Breast epithelium (tissue), 4 donors: ENCODE results near the gene ADGRB2. TPM values are rescaled to one million over a fixed set of nuclear protein-coding genes. Genes with fewer than 3 reads are reported as not detected.

Experiments
- DNase-seq, 2 donors: peaks; one replicate each; pipeline ENCODE4 v3.0.0-alpha.2; 2019; ENCODE audit warnings: low spot score in 2 of 2
- H3K27ac ChIP-seq, 2 donors: fragments of 200-600 bp; sonication (generic) in 1 of 2; one replicate each; pipeline ENCODE4 v1.5.1; 2016 to 2019; ENCODE audit warnings: mild to moderate bottlenecking in 1 of 2
- H3K27me3 ChIP-seq, 2 donors: fragments of 200-600 bp; sonication (generic) in 1 of 2; one replicate each; pipeline versions ENCODE4 v1.5.1 to v1.6.0; 2017 to 2019; ENCODE audit warnings: control low read depth in 1 of 2, mild to moderate bottlenecking in 1 of 2
- H3K36me3 ChIP-seq: fragments of 200-600 bp; one replicate; pipeline ENCODE4 v1.5.1; 2019
- H3K4me1 ChIP-seq, 2 donors: fragments of 200-600 bp; sonication (generic); one replicate each; pipeline ENCODE4 v1.5.1; 2016 to 2019; ENCODE audit warnings: control low read depth in 1 of 2
- H3K4me3 ChIP-seq, 3 donors: fragments of 200-600 bp; sonication (generic); 1 replicate in 2 of 3; 2 replicates in 1 of 3; pipeline ENCODE4 v1.5.1; 2016 to 2019; ENCODE audit warnings: mild to moderate bottlenecking in 3 of 3, moderate library complexity in 2 of 3
- H3K9me3 ChIP-seq, 2 donors: fragments of 200-600 bp; sonication (generic) in 1 of 2; one replicate each; pipeline ENCODE4 v1.5.1; 2016 to 2019; ENCODE audit warnings: control low read depth in 1 of 2
- POLR2A ChIP-seq: fragments of 450-650 bp; IDR thresholded peaks from one replicate; pipeline ENCODE4 v1.6.1; 2016; ENCODE audit warnings: antibody characterized with exemption, mild to moderate bottlenecking, moderate library complexity
- POLR2AphosphoS5 ChIP-seq, 3 donors: sonication (generic); formaldehyde crosslinking; IDR thresholded peaks; one replicate each; pipeline ENCODE4 v1.6.1; 2017; ENCODE audit warnings: antibody characterized with exemption in 3 of 3
- intact Hi-C: fragments of 100-400 bp; cut with DNase I; formaldehyde crosslinking; loops from one replicate; pipeline ENCODE4 v1.15.1; 2023; ENCODE audit warnings: low total_unique reads
- total RNA-seq, 3 donors: library from RNA; depleted of rRNA; stranded (reverse); fragments of >200 nt; gene quantifications; one replicate each; pipeline ENCODE4 v1.1.0, GENCODE V29; 2016
- TF ChIP-seq, protein P1 (sequence below), 3 donors: fragments of 450-650 bp; IDR thresholded peaks; one replicate each; pipeline ENCODE4 v1.5.1; 2016 to 2017; ENCODE audit warnings: antibody characterized with exemption in 3 of 3, mild to moderate bottlenecking in 3 of 3, moderate library complexity in 3 of 3

ADGRB2 gene
- total RNA-seq, 3 donors from 2014 or later = 1.3 to 4.9 (median 2.9) TPM

DNA sequence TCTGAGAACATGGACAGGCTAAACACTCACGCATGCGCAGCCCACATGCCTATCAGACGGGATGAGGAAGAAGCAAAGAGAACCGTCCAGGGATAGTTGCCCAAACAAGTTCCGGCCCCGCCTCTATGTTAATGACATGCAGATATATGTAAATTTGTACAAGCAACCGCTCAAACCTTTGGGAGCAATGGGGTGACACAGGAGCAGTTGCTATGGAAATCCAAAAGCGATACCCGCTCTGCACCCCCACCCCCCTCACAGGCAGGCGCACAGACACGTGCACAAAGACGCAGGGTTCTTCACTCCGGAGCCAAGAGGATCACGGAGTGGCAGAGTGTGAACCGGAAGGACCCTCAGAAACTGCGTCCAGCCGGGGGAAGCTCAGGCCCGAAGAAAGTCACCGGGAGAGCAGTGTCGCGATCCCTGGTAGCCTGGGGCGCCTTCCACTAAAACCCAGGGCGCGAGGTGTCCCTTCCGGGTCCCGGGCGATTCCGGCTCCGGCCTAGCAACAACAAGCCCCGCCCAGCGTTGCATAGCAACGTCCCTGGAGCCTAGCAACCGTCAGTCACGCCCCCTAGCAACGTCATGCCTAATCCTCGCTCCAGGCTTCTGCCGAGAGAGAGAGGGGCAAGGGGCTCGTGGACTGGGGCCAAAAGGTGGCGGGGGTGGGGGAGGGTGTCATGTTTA lies 24.1 kb upstream of the ADGRB2 start:
- TF ChIP-seq POLR2AphosphoS5 (IDR thresholded peaks at IDR 0.05) (peak; percentile 30 to 59 (median 40)), POLR2A (peak; percentile 12)
- TF ChIP-seq, protein P1, sequence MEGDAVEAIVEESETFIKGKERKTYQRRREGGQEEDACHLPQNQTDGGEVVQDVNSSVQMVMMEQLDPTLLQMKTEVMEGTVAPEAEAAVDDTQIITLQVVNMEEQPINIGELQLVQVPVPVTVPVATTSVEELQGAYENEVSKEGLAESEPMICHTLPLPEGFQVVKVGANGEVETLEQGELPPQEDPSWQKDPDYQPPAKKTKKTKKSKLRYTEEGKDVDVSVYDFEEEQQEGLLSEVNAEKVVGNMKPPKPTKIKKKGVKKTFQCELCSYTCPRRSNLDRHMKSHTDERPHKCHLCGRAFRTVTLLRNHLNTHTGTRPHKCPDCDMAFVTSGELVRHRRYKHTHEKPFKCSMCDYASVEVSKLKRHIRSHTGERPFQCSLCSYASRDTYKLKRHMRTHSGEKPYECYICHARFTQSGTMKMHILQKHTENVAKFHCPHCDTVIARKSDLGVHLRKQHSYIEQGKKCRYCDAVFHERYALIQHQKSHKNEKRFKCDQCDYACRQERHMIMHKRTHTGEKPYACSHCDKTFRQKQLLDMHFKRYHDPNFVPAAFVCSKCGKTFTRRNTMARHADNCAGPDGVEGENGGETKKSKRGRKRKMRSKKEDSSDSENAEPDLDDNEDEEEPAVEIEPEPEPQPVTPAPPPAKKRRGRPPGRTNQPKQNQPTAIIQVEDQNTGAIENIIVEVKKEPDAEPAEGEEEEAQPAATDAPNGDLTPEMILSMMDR (IDR thresholded peaks at IDR 0.05) = no peak
- Histone ChIP-seq H3K9me3 (no peaks in the 10 kb centered on the region), H3K4me3 (peak overlapping the region; percentile 59 to 83 (median 63)), H3K27ac (peak overlapping the region; percentile 88 to 97), H3K36me3 (no peaks in the 10 kb centered on the region), H3K27me3 (no peaks in the 10 kb centered on the region), H3K4me1 (peaks cover 0 to 5% of the 10 kb centered on the region in 2 donors)
- intact Hi-C loops = loop anchor here (1.0 kb wide), 1 partner anchor 26 kb away; no protein-coding TSS in a partner anchor
- DNase-seq = peak; percentile 87 to 95

DNA sequence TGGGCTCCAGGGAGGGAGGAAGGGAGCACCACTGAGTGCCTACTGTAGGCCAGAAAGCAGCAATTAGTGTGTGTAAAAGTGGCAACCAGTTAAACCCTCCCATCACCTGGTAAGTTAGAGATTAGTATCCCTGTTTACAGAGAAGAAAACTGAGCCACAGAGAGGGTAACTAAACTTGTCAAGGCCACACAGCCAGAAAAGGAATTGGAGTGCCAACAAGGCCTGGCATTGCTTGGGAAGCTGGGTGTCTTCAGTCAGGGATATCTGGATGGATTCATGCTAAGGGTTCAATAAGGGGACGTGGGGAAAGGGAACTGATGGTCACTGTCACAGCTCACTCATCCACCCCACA lies 23.6 kb upstream of the ADGRB2 start:
- intact Hi-C loops = loop anchor here (1.0 kb wide), 1 partner anchor 25 kb away; no protein-coding TSS in a partner anchor
- peak overlapping the region; percentile 88 to 97 for H3K27ac ChIP-seq
- peaks cover 0 to 5% of the 10 kb centered on the region in 2 donors for H3K4me1 ChIP-seq
- no peaks in the 10 kb centered on the region for H3K36me3 ChIP-seq
- H3K27me3 ChIP-seq = no peaks in the 10 kb centered on the region
- peak overlapping the region; percentile 59 to 83 (median 63) for H3K4me3 ChIP-seq
- no peaks in the 10 kb centered on the region for H3K9me3 ChIP-seq
- TF ChIP-seq POLR2AphosphoS5 (IDR thresholded peaks at IDR 0.05) (no peak), POLR2A (no peak)
- TF ChIP-seq, protein P1 (IDR thresholded peaks at IDR 0.05) = no peak
- no peak for DNase-seq

DNA sequence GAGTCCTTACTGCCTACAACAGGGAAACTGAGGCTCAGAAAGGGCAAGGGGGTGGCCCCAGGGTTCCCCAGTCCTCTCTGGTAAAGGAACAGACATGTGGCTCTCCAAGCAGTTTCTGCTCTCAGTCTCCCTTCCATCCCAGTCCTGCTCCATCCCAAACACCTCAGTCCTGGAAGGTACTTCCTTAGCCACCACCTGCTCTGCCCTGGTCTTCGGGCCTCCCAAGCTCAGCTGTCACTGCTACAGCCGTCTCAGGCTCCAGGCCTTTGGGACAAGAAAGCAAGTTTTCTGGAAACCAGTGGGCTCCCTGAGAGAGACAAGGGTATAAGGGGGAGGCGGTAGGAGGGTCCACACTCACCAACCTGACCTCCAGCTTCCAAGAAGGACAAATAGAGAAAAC lies 23.1 kb upstream of the ADGRB2 start:
- Histone ChIP-seq H3K27ac (peak overlapping the region; percentile 88 to 97), H3K27me3 (no peaks in the 10 kb centered on the region), H3K4me3 (no peak overlapping the region), H3K9me3 (no peaks in the 10 kb centered on the region), H3K36me3 (no peaks in the 10 kb centered on the region), H3K4me1 (peaks cover 0 to 5% of the 10 kb centered on the region in 2 donors)
- intact Hi-C loops = no loop called here
- TF ChIP-seq POLR2AphosphoS5 (IDR thresholded peaks at IDR 0.05) (no peak), POLR2A (no peak)
- TF ChIP-seq, protein P1 (IDR thresholded peaks at IDR 0.05) = no peak
- no peak for DNase-seq

DNA sequence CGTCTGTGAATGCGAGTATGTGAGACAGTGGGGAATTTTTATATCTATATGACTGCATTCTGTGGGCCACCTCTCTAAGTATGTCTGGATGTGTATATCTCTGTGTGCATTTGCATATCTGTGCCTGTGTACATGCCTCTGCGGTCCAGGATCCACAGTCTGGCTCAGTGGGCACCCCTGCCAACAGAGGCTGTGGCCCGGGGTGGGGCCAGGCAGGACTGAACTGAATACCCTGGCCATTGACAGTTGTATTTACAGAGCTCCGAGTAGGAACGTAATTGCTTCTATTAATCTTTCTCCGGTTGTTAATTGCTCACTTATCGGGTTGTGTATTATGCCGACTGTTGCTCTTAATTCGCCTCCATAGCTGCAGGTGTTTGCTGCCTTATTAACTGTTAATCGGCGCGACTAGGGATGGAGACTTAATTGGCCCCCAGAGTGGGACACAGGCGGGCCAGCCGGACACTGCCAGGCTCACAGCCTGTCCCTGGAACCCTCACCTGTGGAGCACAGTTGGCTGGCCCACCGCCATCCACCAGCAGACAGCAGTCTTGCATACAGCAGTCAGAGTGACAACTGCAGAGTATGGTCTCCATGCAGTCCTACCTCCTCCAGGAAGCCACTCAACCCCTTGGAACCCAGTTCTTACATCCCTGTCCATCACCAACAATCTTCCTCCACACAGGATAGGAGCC lies 22.4 kb upstream of the ADGRB2 start:
- Histone ChIP-seq H3K27me3 (no peaks in the 10 kb centered on the region), H3K9me3 (no peaks in the 10 kb centered on the region), H3K4me3 (no peak overlapping the region), H3K27ac (no peak overlapping the region), H3K4me1 (peaks cover 0 to 5% of the 10 kb centered on the region in 2 donors), H3K36me3 (no peaks in the 10 kb centered on the region)
- DNase-seq = no peak
- TF ChIP-seq POLR2AphosphoS5 (IDR thresholded peaks at IDR 0.05) (no peak), POLR2A (no peak)
- TF ChIP-seq, protein P1 (IDR thresholded peaks at IDR 0.05) = no peak
- intact Hi-C loops = no loop called here

DNA sequence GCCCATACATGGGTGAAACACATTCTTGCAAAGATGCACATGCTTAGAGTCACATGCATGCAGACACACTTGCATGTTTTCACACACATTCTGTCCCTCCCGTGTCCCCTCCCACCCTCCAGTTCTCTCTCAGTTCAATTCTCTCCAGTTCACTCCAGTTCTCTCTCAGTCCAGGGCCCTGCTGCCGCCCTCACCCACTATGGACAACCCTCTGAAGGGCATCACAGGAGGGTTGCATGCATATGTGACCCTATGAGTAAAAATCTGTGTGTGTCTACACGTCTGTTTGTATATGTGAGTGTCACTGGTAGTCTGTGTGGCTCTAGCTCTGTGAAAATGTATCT lies 21.8 kb upstream of the ADGRB2 start:
- H3K36me3 ChIP-seq = no peaks in the 10 kb centered on the region
- H3K4me3 ChIP-seq = no peak overlapping the region
- peaks cover 0 to 5% of the 10 kb centered on the region in 2 donors for H3K4me1 ChIP-seq
- H3K9me3 ChIP-seq = no peaks in the 10 kb centered on the region
- TF ChIP-seq POLR2AphosphoS5 (IDR thresholded peaks at IDR 0.05) (no peak), POLR2A (no peak)
- TF ChIP-seq, protein P1 (IDR thresholded peaks at IDR 0.05) = no peak
- intact Hi-C loops = no loop called here
- H3K27me3 ChIP-seq = no peaks in the 10 kb centered on the region
- no peak overlapping the region for H3K27ac ChIP-seq
- DNase-seq = no peak
